Endothelial cell of umbilical vein (primary cell): Measurements from ENCODE around the gene SLC16A5. TPM values are rescaled to one million over a fixed set of nuclear protein-coding genes. Genes with fewer than 3 reads are reported as not detected.

Source experiments
- BruUV-seq: library from RNA; stranded (reverse); fragments of 400-500 nt; replicated peaks from 2 replicates; lab custom pipeline; 2021; lab: Mats Ljungman, UMichigan
- CTCF ChIA-PET: fragments of 300-600, 350-600 bp; sonication (Branson Sonifier 250); formaldehyde crosslinking; loops from one replicate; lab custom pipeline; 2021; ENCODE audit warnings: antibody characterized with exemption, inconsistent platforms; lab: Charles Lee
- POLR2A ChIA-PET: fragments of 300-600, 350-600 bp; sonication (Branson Sonifier 250); formaldehyde crosslinking; loops from one replicate; lab custom pipeline; 2021; ENCODE audit warnings: antibody characterized with exemption, inconsistent platforms; lab: Charles Lee
- DNase-seq: peaks from one replicate; pipeline ENCODE4 v3.0.0-alpha.2; 2011; ENCODE audit warnings: low read depth, low spot score
- FAIRE-seq: peaks from 2 replicates; lab custom pipeline; 2011; peaks lifted over from hg19 to GRCh38; lab: Jason Lieb, UNC
- H2AFZ ChIP-seq: 2 replicates; pipeline ENCODE4 v1.6.0; 2012; ENCODE audit warnings: low read depth, low read length, control low read depth, inconsistent platforms
- H3K27ac ChIP-seq: 2 replicates; pipeline ENCODE4 v1.5.1; 2011; ENCODE audit warnings: low read depth, mild to moderate bottlenecking, control low read depth, low read length, moderate library complexity; ENCODE audit not compliant: insufficient read depth
- H3K27me3 ChIP-seq, 2 experiments: 2 replicates each; pipeline versions ENCODE4 v1.6.0 to v1.6.1; 2011; ENCODE audit warnings: low read length in 2 of 2, mixed read lengths in 1 of 2; ENCODE audit not compliant: control insufficient read depth in 2 of 2, insufficient read depth in 2 of 2
- H3K36me3 ChIP-seq, 2 experiments: 2 replicates in 1 of 2; 3 replicates in 1 of 2; pipeline ENCODE4 v1.5.1; 2011; ENCODE audit warnings: low read length in 2 of 2, mild to moderate bottlenecking in 1 of 2, moderate library complexity in 1 of 2; ENCODE audit not compliant: control insufficient read depth in 2 of 2, insufficient read depth in 2 of 2; ENCODE audit errors: extremely low read depth in 1 of 2
- H3K4me1 ChIP-seq: 3 replicates; pipeline ENCODE4 v1.5.1; 2011; ENCODE audit warnings: mild to moderate bottlenecking, low read length; ENCODE audit not compliant: control insufficient read depth, insufficient read depth; ENCODE audit errors: extremely low read depth
- H3K4me2 ChIP-seq: 2 replicates; pipeline ENCODE4 v1.6.1; 2011; ENCODE audit warnings: low read length, control low read depth, mixed read lengths; ENCODE audit not compliant: insufficient read depth
- H3K4me3 ChIP-seq, 3 experiments: fragments of 200-600 bp in 1 of 3; sonication (generic), shearing (Covaris generic) in 1 of 3; replicated peaks in 1 of 3; 2 replicates each; pipeline ENCODE4 v1.5.1; 2011 to 2016; ENCODE audit warnings: control low read depth in 3 of 3, low read length in 3 of 3, mild to moderate bottlenecking in 2 of 3, inconsistent platforms in 1 of 3, low read depth in 1 of 3, moderate library complexity in 1 of 3; ENCODE audit not compliant: insufficient read depth in 1 of 3
- H3K79me2 ChIP-seq: 2 replicates; pipeline ENCODE4 v1.6.0; 2012; ENCODE audit warnings: low read length, inconsistent platforms; ENCODE audit not compliant: control insufficient read depth, insufficient read depth
- H3K9ac ChIP-seq: replicated peaks from 2 replicates; pipeline ENCODE3; 2011; ENCODE audit warnings: low read length, control low read depth; ENCODE audit not compliant: insufficient read depth; ENCODE audit errors: extremely low read depth
- H3K9me1 ChIP-seq: replicated peaks from 3 replicates; pipeline ENCODE4 v1.6.0; 2011; ENCODE audit warnings: mild to moderate bottlenecking, low read length; ENCODE audit not compliant: control insufficient read depth, insufficient read depth; ENCODE audit errors: extremely low read depth
- H3K9me3 ChIP-seq: replicated peaks from 2 replicates; pipeline ENCODE4 v1.5.1; 2012; ENCODE audit warnings: low read length, inconsistent platforms; ENCODE audit not compliant: control insufficient read depth, insufficient read depth
- H4K20me1 ChIP-seq: replicated peaks from 2 replicates; pipeline ENCODE3; 2011; ENCODE audit warnings: mild to moderate bottlenecking, low read length; ENCODE audit not compliant: control insufficient read depth, insufficient read depth; ENCODE audit errors: extremely low read depth
- EZH2 ChIP-seq: IDR thresholded peaks from 2 replicates; pipeline ENCODE4 v1.6.1; 2012; ENCODE audit warnings: borderline replicate concordance, low read depth, mild to moderate bottlenecking, moderate library complexity, low read length, inconsistent platforms; ENCODE audit not compliant: severe bottlenecking
- FOS ChIP-seq: IDR thresholded peaks from 2 replicates; pipeline ENCODE4 v1.6.1; 2011; ENCODE audit warnings: mild to moderate bottlenecking, low read length, moderate library complexity, borderline replicate concordance; ENCODE audit not compliant: insufficient read depth
- GATA2 ChIP-seq: IDR thresholded peaks from 2 replicates; pipeline ENCODE4 v1.7.0; 2011; ENCODE audit warnings: low read depth, mild to moderate bottlenecking, moderate library complexity, mixed read lengths, low read length; ENCODE audit not compliant: insufficient read length, insufficient read depth
- JUN ChIP-seq: IDR thresholded peaks from 2 replicates; pipeline ENCODE4 v1.6.1; 2011; ENCODE audit warnings: borderline replicate concordance, low read depth; ENCODE audit not compliant: insufficient read length, insufficient read depth
- MYC ChIP-seq: IDR thresholded peaks from one replicate; pipeline ENCODE4 v1.6.1; 2011; ENCODE audit warnings: mild to moderate bottlenecking, low read depth, low read length
- POLR2A ChIP-seq: IDR thresholded peaks from 2 replicates; pipeline ENCODE4 v1.6.1; 2012; ENCODE audit warnings: low read depth, mild to moderate bottlenecking, control low read depth, low read length
- POLR2AphosphoS5 ChIP-seq: IDR thresholded peaks from 2 replicates; pipeline ENCODE4 v1.6.1; 2012; ENCODE audit warnings: low read depth, mild to moderate bottlenecking, control low read depth, low read length, moderate library complexity; ENCODE audit not compliant: insufficient read depth
- dilution Hi-C: fragments of 300-500 bp; cut with MboI; formaldehyde crosslinking; loops from one replicate; pipeline ENCODE4 v1.15.0; 2019; ENCODE audit warnings: low sequenced_read_pairs; ENCODE audit not compliant: extremely low pct_ligation_motif_present
- intact Hi-C: fragments of 100-400 bp; cut with micrococcal nuclease; formaldehyde crosslinking; loops from one replicate; pipeline ENCODE4 v1.10.0; 2022
- polyA plus RNA-seq, 4 experiments: library from polyadenylated mRNA; depleted of rRNA in 3 of 4; stranded (reverse) in 3 of 4; unstranded in 1 of 4; fragments of >200 nt; gene quantifications; 2 replicates each; pipeline versions ENCODE4 v1.2.1 to v1.2.3, GENCODE V29; 2011 to 2012; ENCODE audit warnings: missing spikeins in 1 of 4
- total RNA-seq: library from RNA; stranded (reverse); gene quantifications from 2 replicates; pipeline ENCODE4 v1.2.3, GENCODE V29; 2021
- TF ChIP-seq, protein P1 (sequence below), 2 donors: IDR thresholded peaks; 1 replicate in 1 of 2; 2 replicates in 1 of 2; pipeline ENCODE4 v1.5.1; 2011; ENCODE audit warnings: low read length in 2 of 2, mild to moderate bottlenecking in 2 of 2, moderate library complexity in 2 of 2, control low read depth in 1 of 2, inconsistent platforms in 1 of 2, low read depth in 1 of 2; ENCODE audit not compliant: insufficient read depth in 1 of 2; ENCODE audit errors: extremely low read depth in 1 of 2
- TF ChIP-seq, protein P2 (sequence below): IDR thresholded peaks from 2 replicates; pipeline ENCODE4 v1.6.1; 2011; ENCODE audit not compliant: insufficient read depth, insufficient read length

SLC16A5 gene
- total and polyA plus RNA-seq, 2 donors (not counting 3 experiments of a cell fraction or from before 2014, with no cell fraction given): 16.4 to 23.3 TPM

- BruUV-seq: no TSS peak
- peaks cover 14% of the 10 kb centered on the region for H3K4me1 ChIP-seq
- H3K9ac ChIP-seq: no peak overlapping the region
- H4K20me1 ChIP-seq: no peaks in the 10 kb centered on the region
- no peak for FAIRE-seq
- H3K9me1 ChIP-seq: no peaks in the 10 kb centered on the region
- H3K79me2 ChIP-seq: no peaks in the 10 kb centered on the region
- H3K27ac ChIP-seq: no peak overlapping the region
- no peak overlapping the region for H3K4me2 ChIP-seq
- TF ChIP-seq MYC (no peak), POLR2A (no peak), FOS (no peak), GATA2 (no peak), EZH2 (no peak), POLR2AphosphoS5 (no peak), JUN (no peak)
- TF ChIP-seq, protein P1, sequence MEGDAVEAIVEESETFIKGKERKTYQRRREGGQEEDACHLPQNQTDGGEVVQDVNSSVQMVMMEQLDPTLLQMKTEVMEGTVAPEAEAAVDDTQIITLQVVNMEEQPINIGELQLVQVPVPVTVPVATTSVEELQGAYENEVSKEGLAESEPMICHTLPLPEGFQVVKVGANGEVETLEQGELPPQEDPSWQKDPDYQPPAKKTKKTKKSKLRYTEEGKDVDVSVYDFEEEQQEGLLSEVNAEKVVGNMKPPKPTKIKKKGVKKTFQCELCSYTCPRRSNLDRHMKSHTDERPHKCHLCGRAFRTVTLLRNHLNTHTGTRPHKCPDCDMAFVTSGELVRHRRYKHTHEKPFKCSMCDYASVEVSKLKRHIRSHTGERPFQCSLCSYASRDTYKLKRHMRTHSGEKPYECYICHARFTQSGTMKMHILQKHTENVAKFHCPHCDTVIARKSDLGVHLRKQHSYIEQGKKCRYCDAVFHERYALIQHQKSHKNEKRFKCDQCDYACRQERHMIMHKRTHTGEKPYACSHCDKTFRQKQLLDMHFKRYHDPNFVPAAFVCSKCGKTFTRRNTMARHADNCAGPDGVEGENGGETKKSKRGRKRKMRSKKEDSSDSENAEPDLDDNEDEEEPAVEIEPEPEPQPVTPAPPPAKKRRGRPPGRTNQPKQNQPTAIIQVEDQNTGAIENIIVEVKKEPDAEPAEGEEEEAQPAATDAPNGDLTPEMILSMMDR (IDR thresholded peaks at IDR 0.05; ENCODE audit: extremely low read depth in 1 of 2, insufficient read depth in 1 of 2, low read depth in 1 of 2, low read length in 2 of 2): no peak
- TF ChIP-seq, protein P2, sequence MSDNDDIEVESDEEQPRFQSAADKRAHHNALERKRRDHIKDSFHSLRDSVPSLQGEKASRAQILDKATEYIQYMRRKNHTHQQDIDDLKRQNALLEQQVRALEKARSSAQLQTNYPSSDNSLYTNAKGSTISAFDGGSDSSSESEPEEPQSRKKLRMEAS: no peak
- dilution Hi-C loops (no loop called here), intact Hi-C loops (no loop called here)
- CTCF ChIA-PET: interaction anchor here (0.8 to 3.0 kb wide), 8 partner anchors 10 to 166 kb away, joined by 3 to 13 read pairs (median 4); partner anchors contain the start of gene SLC16A5
- H3K27me3 ChIP-seq: no peaks in the 10 kb centered on the region
- no peak overlapping the region for H3K4me3 ChIP-seq
- H3K36me3 ChIP-seq: no peaks in the 10 kb centered on the region
- no peak for DNase-seq
- H3K9me3 ChIP-seq: no peaks in the 10 kb centered on the region
- POLR2A ChIA-PET: no interaction called here
- H2AFZ ChIP-seq: no peak overlapping the region
Observed at GRCh38 chr17:75073618-75074047, 14.1 kb upstream of the SLC16A5 start.
